HG03103 (cell line): ENCODE measurements around the gene C19orf73.
"Not testable (repeated sequence)": the region's sequence is repeated elsewhere in the genome, so short reads cannot be mapped to it uniquely, and the experiment has no call there.

Source experiments
- ATAC-seq: cut with Tn5 transposase; IDR thresholded peaks from one replicate; pipeline ENCODE4 v1.9.1; 2021; ENCODE audit warnings: low read depth; ENCODE audit not compliant: unreplicated experiment

Gene C19orf73

DNA sequence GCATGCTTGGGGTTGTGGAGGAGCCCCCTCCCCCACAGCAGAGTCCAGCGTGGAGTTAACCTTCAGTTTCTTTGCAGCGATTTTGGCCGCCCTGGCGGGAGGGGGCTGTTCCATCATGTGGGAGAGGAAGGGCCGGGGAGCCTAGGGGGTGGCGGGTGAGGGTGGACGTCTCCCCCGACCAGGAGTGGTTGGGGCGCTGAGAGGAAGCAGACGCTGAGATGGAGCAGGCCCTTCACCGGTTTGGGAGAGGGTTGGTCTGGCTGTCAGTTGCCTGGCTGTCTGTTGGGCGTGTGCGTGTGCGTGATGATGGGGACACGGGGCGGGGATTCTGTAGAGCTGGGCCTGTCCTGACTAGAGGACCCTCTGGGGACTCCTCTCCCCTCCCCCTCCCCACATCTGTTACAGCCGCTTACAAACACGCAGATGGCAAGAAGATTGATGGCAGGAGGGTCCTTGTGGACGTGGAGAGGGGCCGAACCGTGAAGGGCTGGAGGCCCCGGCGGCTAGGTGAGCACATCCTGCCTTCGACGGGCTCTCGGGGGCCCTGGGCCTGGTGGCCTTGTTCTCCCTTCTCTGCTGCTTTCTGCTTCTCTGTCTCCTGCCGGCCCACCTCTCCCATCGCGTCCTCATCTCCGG lies 14.6 kb downstream of the C19orf73 start:
- no peak for ATAC-seq

DNA sequence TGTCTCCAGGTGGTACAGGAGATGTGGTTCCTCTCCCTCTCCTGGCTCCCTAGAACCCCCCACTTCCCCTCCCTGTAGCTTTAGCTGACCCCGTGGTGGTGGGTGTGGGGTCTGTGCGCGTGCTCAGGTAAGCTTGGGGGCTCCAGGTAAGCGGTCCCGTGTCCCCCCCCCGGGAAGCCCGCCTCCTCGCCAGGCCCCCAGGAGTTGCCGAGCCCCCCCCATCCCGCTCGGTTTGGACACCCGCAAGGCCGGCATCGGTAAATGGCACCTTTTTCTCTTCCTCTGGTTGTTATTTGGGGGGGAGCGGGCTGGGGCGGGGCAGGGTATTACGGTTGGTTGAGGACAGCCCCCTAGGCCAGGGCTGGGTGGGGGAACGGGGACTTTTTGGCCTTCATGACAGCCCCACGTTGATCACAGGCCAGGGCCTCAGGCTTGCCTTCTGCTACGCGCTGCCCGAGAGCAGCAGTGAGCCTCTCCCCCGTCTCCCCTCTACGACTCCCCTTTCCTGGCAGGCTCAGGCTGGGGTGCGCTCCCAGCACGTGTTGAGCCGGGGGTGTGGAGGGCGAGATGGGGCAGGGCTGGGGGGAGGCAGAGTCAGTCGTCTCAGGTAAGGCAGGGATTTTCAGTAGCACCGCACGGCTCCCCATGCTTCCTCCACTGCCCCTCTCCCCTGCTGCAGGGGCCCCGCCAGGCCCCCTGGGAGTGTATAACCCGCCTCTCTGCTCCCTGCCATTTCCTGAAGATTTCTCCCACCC lies 15.4 kb downstream of the C19orf73 start:
- no peak for ATAC-seq

DNA sequence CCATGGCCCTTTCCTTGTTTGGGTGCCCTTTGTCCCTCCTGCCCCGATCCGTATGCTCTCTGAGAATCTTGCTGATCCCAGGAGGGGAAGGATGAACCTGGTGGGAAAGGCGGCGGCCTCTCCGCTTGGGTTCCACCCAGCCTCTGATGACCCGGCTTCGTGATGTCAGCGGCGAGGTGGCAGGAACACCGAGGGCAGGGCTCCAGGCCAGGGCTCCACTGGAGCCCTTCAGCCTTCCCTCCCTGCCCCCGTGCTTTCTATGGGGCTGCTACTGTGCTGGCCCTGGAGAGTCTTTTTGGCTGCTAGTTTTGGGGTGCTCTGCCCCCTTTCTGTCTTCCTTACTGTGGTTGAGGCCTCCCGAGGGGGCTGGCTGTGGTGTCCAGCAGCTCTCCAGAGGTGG lies 16.6 kb downstream of the C19orf73 start:
- no peak for ATAC-seq

DNA sequence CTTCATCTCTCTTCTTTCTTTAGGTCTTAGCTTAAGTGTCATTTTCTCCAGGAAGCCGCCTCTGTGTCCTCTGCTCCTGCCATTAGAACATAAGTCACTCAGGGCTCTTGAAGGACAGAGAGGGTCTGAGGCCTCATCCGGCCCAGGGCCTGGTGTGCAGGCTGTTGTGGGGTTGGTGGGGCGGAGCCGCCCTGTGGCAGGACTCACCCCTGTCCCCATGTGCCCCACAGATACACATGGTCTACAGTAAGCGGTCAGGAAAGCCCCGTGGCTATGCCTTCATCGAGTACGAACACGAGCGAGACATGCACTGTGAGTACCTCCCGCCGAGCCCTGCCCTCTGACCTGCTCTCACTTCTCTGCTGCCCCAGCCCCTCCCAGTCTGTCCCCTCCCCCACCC lies 17.8 kb downstream of the C19orf73 start:
- ATAC-seq: no peak

DNA sequence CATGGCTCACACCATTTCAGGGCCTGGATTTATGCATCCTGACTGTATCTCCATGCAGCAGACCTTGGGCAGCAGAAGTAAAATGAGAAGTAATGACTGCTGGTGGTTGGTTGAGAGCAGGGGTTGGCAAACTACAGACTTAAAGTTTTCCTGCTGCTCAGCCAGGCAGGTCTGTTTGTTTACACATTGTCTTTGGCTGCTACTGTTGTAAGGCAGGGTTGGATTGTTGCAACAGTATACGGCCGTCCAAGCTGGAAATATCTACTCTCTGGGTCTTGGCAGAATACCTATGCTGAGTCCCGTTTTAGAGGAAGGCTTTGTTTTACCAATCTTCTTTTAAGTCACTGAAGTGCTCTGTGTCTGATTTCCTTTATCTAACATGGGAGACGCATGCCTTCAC lies 20.1 kb downstream of the C19orf73 start:
- ATAC-seq: no peak

DNA sequence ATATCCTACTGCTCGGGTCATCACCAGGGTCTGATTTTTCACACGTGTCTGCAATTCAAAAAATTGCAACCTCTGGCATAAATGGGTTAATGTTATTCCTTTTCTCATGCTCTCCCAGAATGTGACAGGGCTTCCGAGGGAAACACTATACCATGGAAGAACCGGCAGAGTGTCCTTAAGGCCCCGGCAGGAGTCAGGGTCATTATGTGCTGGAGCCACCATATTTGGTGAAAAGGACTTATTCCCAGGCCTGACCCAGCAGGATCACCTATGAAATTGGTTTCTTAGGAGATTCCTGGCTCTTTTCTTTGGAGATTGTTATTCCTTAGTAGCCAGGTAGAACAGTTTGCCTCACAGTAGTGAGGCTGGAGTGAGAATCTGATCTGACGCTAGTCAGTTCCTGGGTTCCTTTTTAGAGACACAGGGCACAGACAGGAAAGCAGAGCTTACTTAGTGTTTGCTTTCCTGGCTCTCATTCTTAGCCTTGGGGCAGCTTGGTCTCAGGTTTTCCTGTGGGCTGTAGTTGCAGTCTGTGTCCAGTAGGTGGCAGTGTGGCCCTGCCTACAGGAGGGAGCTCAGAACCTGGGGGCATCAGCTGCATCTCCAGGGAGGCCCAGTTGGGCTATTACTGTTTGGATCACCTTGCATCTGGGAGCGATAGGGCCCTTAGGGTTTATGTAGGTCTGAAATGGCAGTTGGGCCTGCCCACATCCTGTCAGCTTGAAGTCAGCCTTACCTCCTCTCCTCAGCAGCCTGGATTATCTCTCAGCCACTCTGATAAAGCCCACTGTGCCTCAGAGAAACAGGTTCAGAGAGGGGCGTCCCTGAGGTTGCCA lies 21.3 kb downstream of the C19orf73 start:
- no peak for ATAC-seq

DNA sequence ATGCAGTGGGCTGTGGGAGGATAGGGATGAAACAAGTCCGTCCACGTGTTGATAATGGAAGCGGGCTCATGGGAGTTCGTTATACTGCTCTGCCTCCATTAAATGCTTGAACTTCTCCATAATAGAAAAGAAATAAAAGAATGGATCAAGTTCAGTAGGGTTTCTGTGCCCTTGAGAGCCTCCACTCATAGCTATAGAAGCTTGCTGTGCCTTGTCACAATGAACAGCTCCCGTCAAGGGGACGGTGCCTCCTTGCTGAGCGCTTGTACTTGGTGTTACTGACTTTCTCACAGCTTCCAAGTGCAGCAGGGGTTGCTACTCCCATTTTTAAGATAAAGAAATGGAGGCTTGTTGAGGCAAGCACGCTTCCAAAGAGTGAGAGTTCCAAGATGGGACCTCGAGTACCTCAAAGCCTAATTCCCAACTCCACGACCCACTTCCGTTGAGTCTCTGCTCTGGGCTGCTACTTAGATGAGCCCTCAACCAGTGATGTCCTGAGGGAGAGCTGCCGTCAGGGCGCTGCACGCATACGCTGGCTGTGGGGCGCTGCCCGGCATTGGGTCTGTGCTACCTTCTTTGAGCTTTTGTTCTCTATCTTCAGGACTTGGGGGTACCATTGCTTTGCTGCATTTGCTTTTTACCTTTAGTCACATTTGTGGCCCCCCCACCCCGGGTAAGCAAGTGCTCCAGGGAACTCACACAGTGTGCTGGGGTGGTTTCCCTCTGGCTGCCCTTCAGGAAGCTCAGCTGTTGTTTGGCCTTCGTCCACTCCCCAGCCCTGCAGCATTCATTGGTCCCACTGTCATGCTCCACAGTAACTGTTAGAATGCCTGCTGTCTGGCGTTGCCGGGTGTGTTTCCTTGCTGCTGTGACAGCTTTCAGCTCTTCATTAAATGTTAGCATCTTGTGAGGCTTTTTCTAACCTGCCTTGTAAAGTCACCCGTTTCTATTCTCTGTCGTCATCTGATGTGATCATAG lies 24.1 kb downstream of the C19orf73 start:
- no peak for ATAC-seq

DNA sequence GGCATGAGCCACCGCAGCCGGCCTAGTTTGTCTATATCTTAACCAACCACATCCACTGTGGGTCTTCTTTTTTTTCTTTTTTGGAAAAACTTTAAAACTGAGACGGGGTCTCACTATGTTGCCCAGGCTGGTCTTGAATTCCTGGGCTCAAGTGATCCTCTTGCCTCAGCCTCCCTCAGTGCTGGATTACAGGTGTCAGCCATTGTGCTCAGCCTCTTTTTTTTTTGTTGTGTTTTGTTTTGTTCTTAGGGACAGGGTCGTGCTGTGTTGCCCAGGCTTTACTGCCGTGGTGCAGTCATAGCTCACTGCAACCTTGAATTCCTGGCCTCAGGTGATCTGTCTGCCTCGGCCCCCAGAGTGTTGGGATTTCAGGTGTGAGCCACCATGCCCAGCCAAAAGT lies 26.3 kb downstream of the C19orf73 start:
- no peak for ATAC-seq

DNA sequence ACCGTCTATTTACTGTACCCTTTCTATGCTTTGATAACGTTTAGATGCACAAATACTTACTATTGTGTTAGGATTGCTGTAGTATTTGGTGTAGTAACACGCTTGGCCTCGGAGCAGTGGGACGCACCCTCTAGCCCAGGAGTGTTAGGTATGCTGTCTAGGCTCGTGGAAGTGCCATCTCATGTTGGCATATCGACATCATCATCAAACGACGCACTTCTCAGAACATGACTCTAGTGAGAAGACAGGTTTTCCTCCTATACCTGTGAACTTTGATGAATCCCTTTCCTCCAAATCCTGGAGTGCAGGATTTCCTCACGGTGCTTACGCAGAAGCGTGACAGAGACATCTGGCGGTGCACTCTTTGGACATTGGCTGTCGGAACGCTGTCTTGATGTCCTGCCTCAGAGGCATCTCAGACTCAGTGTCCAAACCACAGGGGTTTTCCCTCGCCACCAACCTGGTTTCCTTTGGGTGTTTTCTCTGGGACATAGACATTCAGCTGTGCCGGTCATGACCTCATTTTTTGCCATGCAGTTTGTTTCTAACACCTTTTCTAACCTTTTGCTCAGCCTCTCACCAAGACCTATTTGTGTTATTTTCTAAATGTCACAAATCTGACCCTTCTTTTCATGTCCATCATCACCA lies 27.4 kb downstream of the C19orf73 start:
- no peak for ATAC-seq

DNA sequence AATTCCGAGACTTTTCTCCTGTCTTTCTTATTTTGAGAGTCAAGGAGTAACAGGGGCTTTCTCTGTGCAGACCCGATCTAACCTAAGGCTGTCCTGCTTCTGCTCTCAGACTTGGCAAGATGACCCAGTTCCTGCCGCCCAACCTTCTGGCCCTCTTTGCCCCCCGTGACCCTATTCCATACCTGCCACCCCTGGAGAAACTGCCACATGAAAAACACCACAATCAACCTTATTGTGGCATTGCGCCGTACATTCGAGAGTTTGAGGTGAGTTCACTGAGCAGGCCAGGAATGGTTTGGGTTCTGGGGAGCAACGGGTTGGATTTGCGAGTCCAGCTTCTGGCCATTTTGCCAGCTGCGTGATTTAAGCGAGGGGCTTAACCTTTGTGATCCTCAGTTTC lies 32.6 kb downstream of the C19orf73 start:
- no peak for ATAC-seq

DNA sequence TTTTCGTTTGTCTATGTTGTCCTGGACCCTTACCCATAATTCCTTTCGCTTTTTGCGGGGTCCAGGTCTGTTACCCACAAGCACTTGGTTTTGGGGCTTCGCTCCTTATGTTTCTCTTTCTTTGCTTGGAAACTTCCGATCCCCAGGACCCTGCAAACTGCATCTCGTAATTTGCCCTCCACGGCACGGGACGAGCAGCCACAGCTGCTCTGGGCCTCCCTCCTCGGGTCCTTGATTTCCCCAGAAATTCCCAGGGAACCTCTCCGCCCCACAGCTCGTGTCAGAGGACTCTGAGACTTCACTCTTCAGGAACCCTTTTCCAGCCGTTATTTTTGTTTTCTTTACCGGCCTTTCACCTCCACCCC lies 33.1 kb downstream of the C19orf73 start:
- no peak for ATAC-seq

DNA sequence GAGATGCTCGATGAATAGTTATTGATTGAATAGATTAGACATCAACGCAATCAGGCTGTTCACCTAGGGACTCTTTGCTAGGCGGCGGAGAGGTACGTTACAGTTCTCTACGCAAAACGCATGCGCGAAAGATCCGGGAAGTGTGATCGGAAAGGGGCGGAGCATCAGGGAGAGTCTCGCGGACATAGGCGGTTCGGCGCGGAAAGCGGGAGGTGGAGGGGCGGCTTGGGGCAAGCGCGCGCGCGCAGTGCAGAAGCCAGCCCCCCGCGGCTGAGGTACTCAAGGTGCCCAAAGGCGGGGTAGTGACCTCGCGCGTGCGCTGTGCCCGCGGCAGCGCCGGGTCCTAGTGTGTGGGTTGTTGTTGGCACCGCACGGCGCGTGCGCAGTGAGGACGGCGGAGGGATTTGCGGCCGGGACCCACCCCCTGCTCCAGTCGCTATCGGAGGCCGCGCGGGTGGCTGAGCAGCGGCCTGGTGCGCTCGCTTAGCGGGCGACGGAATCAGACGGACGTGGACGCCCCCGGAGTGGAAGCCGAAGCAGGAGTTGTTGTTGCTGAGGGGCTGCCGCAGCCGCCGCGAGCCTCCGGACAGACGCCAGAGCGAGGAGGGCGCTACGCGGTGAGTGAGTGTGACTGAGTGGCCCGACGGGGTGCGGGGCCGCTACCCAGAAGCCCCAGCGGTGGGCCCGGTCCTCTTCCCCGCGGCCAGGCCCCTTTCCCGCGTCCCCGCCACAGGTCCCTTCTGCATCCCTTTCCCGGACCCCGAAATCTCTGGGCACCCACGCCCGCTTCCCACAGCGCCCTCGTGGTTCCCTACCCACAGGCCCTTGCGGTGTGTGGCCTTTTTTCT lies 33.7 kb downstream of the C19orf73 start, which contains the start of gene SNRNP70:
SNRNP70 (plus strand) TSS at position 432 of the 848 bp plus-strand sequence. CDS start 964 bp downstream, outside the sequence.
- ATAC-seq: peak; percentile 84

DNA sequence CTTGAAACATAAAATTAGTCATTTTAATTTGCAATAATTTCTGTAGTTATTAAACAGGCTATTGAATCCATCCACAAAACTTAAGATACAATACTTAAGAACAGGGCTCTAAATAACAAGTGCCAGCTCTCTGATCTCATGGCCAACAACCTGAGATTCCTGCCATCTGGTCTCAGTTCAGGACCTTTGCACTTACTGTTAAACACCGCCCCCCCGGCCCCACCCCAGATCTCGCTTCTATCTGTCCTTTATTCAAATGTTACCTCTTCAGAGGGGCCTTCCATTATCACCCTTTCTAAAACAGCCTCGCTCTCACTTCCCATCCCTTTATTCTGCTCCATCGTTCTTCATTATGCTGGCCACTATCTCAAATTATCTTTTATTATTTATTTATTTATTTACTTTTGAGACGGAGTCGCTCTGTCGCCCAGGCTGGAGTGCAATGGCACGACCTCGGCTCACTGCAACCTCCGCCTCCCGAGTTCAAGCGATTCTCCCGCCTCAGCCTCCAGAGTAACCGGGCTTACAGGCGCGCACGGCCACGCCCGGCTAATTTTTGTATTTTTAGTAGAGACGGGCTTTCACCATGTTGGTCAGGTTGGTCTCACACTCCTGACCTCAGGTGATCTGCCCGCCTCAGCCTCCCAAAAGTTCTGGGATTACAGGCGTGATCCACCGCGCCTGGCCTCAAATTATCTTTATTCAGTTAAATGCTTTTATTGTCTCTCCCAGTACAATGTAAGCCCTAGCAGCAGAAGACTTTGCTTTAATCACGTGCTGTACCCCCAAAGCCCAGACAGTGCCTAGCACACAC lies 34.5 kb downstream of the C19orf73 start:
- no peak for ATAC-seq

DNA sequence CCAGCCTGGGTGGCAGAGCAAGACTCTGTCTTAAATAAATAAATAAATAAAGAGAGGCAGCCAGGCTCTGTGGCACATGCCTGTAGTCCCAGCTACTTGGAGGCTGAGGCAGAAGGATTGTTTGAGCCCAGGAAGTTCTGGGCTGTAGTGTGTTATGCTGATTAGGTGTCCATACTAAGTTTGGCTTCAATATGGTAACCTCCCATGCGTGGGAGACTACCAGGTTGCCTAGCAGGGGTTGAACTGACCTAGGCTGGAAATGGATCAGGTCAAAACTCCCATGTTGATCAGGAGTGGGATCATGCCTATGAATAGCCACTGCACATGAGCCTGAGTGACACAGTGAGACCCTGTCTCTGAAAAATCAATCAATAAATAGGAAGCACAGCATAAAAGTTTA lies 37.7 kb downstream of the C19orf73 start:
- ATAC-seq: no peak

DNA sequence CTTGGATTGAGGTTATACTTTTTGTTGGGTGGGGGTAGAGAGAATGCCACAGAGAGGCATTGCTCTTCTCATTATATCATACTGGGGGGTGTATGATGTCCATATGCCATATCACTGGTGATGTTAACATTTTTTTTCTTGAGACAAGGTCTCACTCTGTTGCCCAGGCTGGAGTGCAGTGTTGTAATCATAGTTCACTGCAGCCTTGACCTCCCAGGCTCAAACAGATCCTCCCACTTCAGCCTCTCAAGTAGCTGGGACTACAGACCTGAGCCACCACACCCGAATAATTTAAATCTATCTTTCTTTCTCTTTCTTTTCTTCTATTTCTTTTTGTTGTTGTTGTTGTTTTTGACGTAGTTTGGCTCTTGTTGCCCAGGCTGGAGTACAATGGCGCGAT lies 38.6 kb downstream of the C19orf73 start:
- no peak for ATAC-seq

DNA sequence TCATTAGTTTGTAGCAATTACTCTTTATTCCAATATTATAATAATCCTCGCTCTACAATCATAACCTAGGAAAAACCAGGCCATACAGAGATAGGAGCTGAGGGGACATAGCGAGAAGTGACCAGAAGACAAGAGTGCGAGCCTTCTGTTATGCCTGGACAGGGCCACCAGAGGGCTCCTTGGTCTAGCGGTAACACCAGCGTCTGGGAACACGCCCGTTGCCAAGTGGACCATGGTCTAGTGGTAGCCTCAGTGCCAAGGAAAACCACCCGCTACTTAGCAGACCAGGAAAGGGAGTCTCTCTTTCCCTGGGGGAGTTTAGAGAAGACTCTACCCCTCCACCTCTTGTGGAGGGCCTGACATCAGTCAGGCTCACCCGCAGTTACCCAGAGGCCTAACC lies 44.1 kb downstream of the C19orf73 start:
- not testable (repeated sequence) for ATAC-seq

DNA sequence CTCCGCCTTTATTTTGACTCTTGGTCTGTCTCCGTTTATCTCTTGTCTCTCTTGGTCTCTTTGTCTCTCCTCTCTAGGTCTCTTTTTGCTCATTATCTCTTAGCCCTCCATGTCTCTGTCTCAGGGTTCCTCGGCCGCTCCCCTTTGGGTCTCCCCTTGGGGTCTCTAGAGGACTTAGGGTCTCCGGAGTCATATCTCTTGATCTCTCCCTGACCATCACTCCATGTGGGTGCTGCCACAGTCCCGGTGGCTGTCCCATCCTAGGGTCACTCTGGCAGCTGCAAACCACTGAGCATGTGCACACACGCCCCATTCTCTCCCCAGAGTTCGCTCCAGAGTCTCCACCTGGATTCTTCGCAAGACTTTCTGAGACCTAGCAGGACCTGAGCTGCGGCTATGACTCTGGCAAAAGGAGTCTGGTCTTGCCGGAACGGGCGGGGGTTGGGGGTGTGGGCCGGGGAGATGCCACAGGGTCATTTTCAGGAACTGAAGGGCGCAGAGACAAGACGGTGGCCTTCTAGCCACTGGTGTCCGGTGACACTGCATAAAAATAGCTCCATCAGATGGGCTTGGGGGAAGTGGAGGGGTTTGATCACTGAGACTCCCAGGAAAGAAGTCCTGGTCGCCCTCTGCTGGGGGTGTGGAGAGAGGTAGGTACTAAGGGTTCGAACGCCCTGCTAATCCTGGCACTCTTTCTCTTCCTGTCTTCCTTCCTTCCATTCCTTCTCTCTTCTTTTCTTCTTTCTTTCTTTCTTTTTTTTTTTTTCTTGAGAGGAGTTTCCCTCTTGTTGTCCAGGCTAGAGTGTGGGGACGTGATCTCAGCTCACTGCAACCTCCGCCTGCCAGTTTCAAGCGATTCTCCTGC lies 45.2 kb downstream of the C19orf73 start:
- ATAC-seq: no peak
